K562 (cell line): ENCODE results near the gene FRAT1. TPM values are rescaled to one million over a fixed set of nuclear protein-coding genes. Genes with fewer than 3 reads are reported as not detected.

Experiments
- ATAC-seq: fragments of 200-7000 bp; cut with Tn5 transposase; 3 replicates; pipeline ENCODE4 v1.9.1; 2020; ENCODE audit warnings: moderate library complexity
- BruUV-seq: library from RNA; stranded (reverse); fragments of 400-500 nt; replicated peaks from 2 replicates; lab custom pipeline; 2021; lab: Mats Ljungman, UMichigan
- CTCF ChIA-PET: fragments of 300-600 bp; formaldehyde crosslinking; extraction: SDS; loops from one replicate; lab custom pipeline; 2021; ENCODE audit warnings: low intra/inter-chr PET ratio; lab: Yijun Ruan, JAX
- POLR2A ChIA-PET: fragments of 300-600, 350-650 bp; sonication (Branson Sonifier 250); formaldehyde crosslinking; extraction: SDS; loops from one replicate; lab custom pipeline; 2021; ENCODE audit warnings: antibody characterized with exemption, inconsistent platforms; lab: Yijun Ruan, JAX
- DNase-seq, 4 experiments: peaks; one replicate each; pipeline versions ENCODE4 v3.0.0 to v3.0.0-alpha.2; 2011 to 2018; ENCODE audit warnings: low spot score in 3 of 4, mixed read lengths in 3 of 4; ENCODE audit errors: extremely low read depth in 1 of 4
- FAIRE-seq: peaks from 2 replicates; lab custom pipeline; 2011; peaks lifted over from hg19 to GRCh38; lab: Jason Lieb, UNC
- H2AFZ ChIP-seq: 2 replicates; pipeline ENCODE4 v1.6.0; 2011; ENCODE audit warnings: low read depth, low read length, control low read depth, inconsistent platforms
- H3K27ac ChIP-seq: fragments of 200-600 bp; 3 replicates; pipeline ENCODE4 v1.8.0; 2011; ENCODE audit warnings: low read depth, mild to moderate bottlenecking, control low read depth, inconsistent platforms, low read length, moderate library complexity, mixed read lengths; ENCODE audit errors: extremely low read depth
- H3K27me3 ChIP-seq, 2 experiments: fragments of 300-600 bp in 1 of 2; 2 replicates in 1 of 2; 3 replicates in 1 of 2; pipeline versions ENCODE4 v1.6.0 to v1.8.0; 2011; ENCODE audit warnings: inconsistent platforms in 2 of 2, low read length in 2 of 2, mild to moderate bottlenecking in 1 of 2, mixed read lengths in 1 of 2, moderate library complexity in 1 of 2; ENCODE audit not compliant: control insufficient read depth in 2 of 2, insufficient read depth in 2 of 2
- H3K36me3 ChIP-seq: fragments of 300-600 bp; 3 replicates; pipeline ENCODE4 v1.8.0; 2011; ENCODE audit warnings: mild to moderate bottlenecking, low read length, inconsistent platforms; ENCODE audit not compliant: control insufficient read depth, insufficient read depth
- H3K4me1 ChIP-seq, 2 experiments: fragments of 200-600 bp in 1 of 2; replicated peaks in 1 of 2; 2 replicates in 1 of 2; 3 replicates in 1 of 2; pipeline versions ENCODE4 v1.5.1 to v1.8.0; 2011; ENCODE audit warnings: inconsistent platforms in 2 of 2, low read length in 2 of 2, mild to moderate bottlenecking in 1 of 2, mixed read lengths in 1 of 2, moderate library complexity in 1 of 2; ENCODE audit not compliant: control insufficient read depth in 2 of 2, insufficient read depth in 2 of 2
- H3K4me2 ChIP-seq: 2 replicates; pipeline ENCODE4 v1.6.1; 2011; ENCODE audit warnings: low read length, control low read depth, inconsistent platforms, mixed read lengths; ENCODE audit not compliant: insufficient read depth
- H3K4me3 ChIP-seq: fragments of 200-600 bp; sonication (generic), shearing (Covaris generic); 2 replicates; pipeline ENCODE4 v1.5.1; 2016; ENCODE audit warnings: control low read depth, inconsistent platforms
- H3K79me2 ChIP-seq: fragments of 200-600 bp; 3 replicates; pipeline ENCODE4 v1.8.0; 2011; ENCODE audit warnings: low read length, inconsistent platforms; ENCODE audit not compliant: control insufficient read depth, insufficient read depth
- H3K9ac ChIP-seq, 2 experiments: 2 replicates each; pipeline versions ENCODE4 v1.6.0 to v1.6.1; 2011; ENCODE audit warnings: low read depth in 2 of 2, low read length in 2 of 2, control low read depth in 1 of 2, inconsistent platforms in 1 of 2, mild to moderate bottlenecking in 1 of 2, mixed read lengths in 1 of 2; ENCODE audit not compliant: insufficient read depth in 1 of 2
- H3K9me1 ChIP-seq: one replicate; pipeline ENCODE4 v1.6.0; 2011; ENCODE audit warnings: inconsistent platforms, mild to moderate bottlenecking, low read length, moderate library complexity; ENCODE audit not compliant: control insufficient read depth, insufficient read depth
- H3K9me3 ChIP-seq: replicated peaks from 2 replicates; pipeline ENCODE4 v1.5.1; 2011; ENCODE audit warnings: low read depth, low read length, inconsistent platforms; ENCODE audit not compliant: control insufficient read depth, insufficient read depth
- H4K20me1 ChIP-seq: replicated peaks from 2 replicates; pipeline ENCODE4 v1.6.1; 2011; ENCODE audit warnings: low read length, inconsistent platforms, mixed read lengths; ENCODE audit not compliant: control insufficient read depth, insufficient read depth
- BCOR ChIP-seq: fragments of 450-650 bp; IDR thresholded peaks from 2 replicates; pipeline ENCODE4 v1.6.1; 2016
- C11orf30 ChIP-seq: fragments of 450-650 bp; IDR thresholded peaks from 2 replicates; pipeline ENCODE4 v1.6.1; 2016; ENCODE audit warnings: low read depth, mild to moderate bottlenecking
- CREB1 ChIP-seq, 2 experiments: sonication (generic) in 1 of 2; formaldehyde crosslinking in 1 of 2; IDR thresholded peaks; 2 replicates each; pipeline versions ENCODE4 v1.6.1 to v1.8.0; 2012 to 2022; ENCODE audit warnings: inconsistent platforms in 1 of 2, mild to moderate bottlenecking in 1 of 2, missing genetic modification reagents in 1 of 2, moderate library complexity in 1 of 2
- E2F3 ChIP-seq: fragments of 250-450 bp; sonication (Bioruptor Pico); IDR thresholded peaks from 2 replicates; pipeline ENCODE4 v1.4.0; 2020; ENCODE audit warnings: mild to moderate bottlenecking
- EGR1 ChIP-seq: fragments of 450-650 bp; conservative IDR thresholded peaks from 2 replicates; pipeline ENCODE4 v1.6.1; 2017; ENCODE audit warnings: mild to moderate bottlenecking
- GTF2E2 ChIP-seq: fragments of 200-800 bp; sonication (Bioruptor generic); IDR thresholded peaks from 2 replicates; pipeline ENCODE4 v1.6.1; 2016; ENCODE audit warnings: missing genetic modification characterization, missing compliant biosample characterization
- HMG20A ChIP-seq: fragments of 450-650 bp; formaldehyde crosslinking; conservative IDR thresholded peaks from 2 replicates; pipeline ENCODE4 v1.4.0; 2020; ENCODE audit warnings: mild to moderate bottlenecking, mixed read lengths
- HNRNPLL ChIP-seq: fragments of 200-400 bp; formaldehyde crosslinking; IDR thresholded peaks from 2 replicates; pipeline ENCODE4 v1.6.1; 2017; ENCODE audit warnings: low read length, low read depth, mild to moderate bottlenecking; ENCODE audit not compliant: poor library complexity, severe bottlenecking
- MCM7 ChIP-seq, 2 experiments: fragments of 450-650 bp; IDR thresholded peaks; 2 replicates each; pipeline ENCODE4 v1.6.1; 2016 to 2018
- MIER1 ChIP-seq: fragments of 450-650 bp; IDR thresholded peaks from 2 replicates; pipeline ENCODE4 v1.6.1; 2016; ENCODE audit warnings: antibody characterized with exemption, mild to moderate bottlenecking, low read depth
- NFATC3 ChIP-seq: fragments of 450-650 bp; IDR thresholded peaks from 2 replicates; pipeline ENCODE4 v1.6.1; 2017; ENCODE audit warnings: mild to moderate bottlenecking
- PTRF ChIP-seq: fragments of 450-650 bp; IDR thresholded peaks from 2 replicates; pipeline ENCODE4 v1.6.1; 2016; ENCODE audit warnings: mild to moderate bottlenecking, missing genetic modification characterization, missing compliant biosample characterization
- SNIP1 ChIP-seq: fragments of 450-650 bp; IDR thresholded peaks from 2 replicates; pipeline ENCODE4 v1.7.1; 2017; ENCODE audit warnings: low read depth, mild to moderate bottlenecking
- ZNF12 ChIP-seq: sonication (generic); formaldehyde crosslinking; IDR thresholded peaks from 2 replicates; pipeline ENCODE4 v1.4.0; 2020; ENCODE audit warnings: mild to moderate bottlenecking, missing genetic modification reagents
- ZNF431 ChIP-seq: sonication (generic); formaldehyde crosslinking; IDR thresholded peaks from 2 replicates; pipeline ENCODE4 v1.8.0; 2022; ENCODE audit warnings: mild to moderate bottlenecking, missing genetic modification reagents
- WGBS: fragments of 100-300 bp; shearing (Covaris generic); methylation state at CpG from one replicate; pipeline ENCODE4 v1.1.6; 2016; ENCODE audit warnings: low coverage, mixed read lengths; ENCODE audit not compliant: insufficient coverage; ENCODE audit errors: missing lambda C conversion rate; 5-methylcytosine and 5-hydroxymethylcytosine counted together
- in situ Hi-C: fragments of 300-500 bp; cut with MboI; formaldehyde crosslinking; loops from 4 replicates; pipeline ENCODE4 v1.15.0; 2018; ENCODE audit warnings: inconsistent platforms, mixed read lengths
- intact Hi-C: fragments of 100-400 bp; cut with micrococcal nuclease; formaldehyde crosslinking; loops from 2 replicates; pipeline ENCODE4 v1.14.2; 2022
- polyA plus RNA-seq, 8 experiments: library from polyadenylated mRNA; depleted of rRNA in 4 of 8; stranded (reverse) in 5 of 8; unstranded in 3 of 8; fragments of >200 nt; fragmentation: Nextera tagmentation in 2 of 8; fragmentation: Illumina TruSeq in 1 of 8; extraction: Ambion mirVana in 2 of 8; extraction: Trizol in 1 of 8; gene quantifications; 2 replicates each; pipeline versions ENCODE4 v1.2.1 to v1.2.3, GENCODE V29; 2011 to 2014; ENCODE audit warnings: inconsistent platforms in 1 of 8, missing spikeins in 1 of 8
- total RNA-seq, 7 experiments: library from RNA; depleted of rRNA in 6 of 7; stranded (reverse); fragments of >200 nt in 6 of 7; fragmentation: Illumina TruSeq in 2 of 7; extraction: Trizol in 2 of 7; gene quantifications; 2 replicates each; pipeline versions ENCODE4 v1.2.1 to v1.2.3, GENCODE V29; 2011 to 2021; ENCODE audit warnings: low replicate concordance in 1 of 7
- TF ChIP-seq, protein P1 (sequence below): fragments of 450-650 bp; formaldehyde crosslinking; conservative IDR thresholded peaks from 2 replicates; pipeline ENCODE4 v1.4.0; 2022; ENCODE audit warnings: mild to moderate bottlenecking, missing genetic modification characterization
- TF ChIP-seq, protein P2 (sequence below): fragments of 450-650 bp; formaldehyde crosslinking; IDR thresholded peaks from 2 replicates; pipeline ENCODE4 v1.4.0; 2020; ENCODE audit warnings: mild to moderate bottlenecking, moderate library complexity
- TF ChIP-seq, protein P3 (sequence below): fragments of 250-450 bp; sonication (Bioruptor Pico); IDR thresholded peaks from 2 replicates; pipeline ENCODE4 v1.8.0; 2022; ENCODE audit warnings: moderate library complexity, mild to moderate bottlenecking, inconsistent platforms
- TF ChIP-seq, protein P4 (sequence below): fragments of 250-450 bp; sonication (Bioruptor Pico); IDR thresholded peaks from 2 replicates; pipeline ENCODE4 v1.8.0; 2022; ENCODE audit warnings: moderate library complexity, mild to moderate bottlenecking, inconsistent platforms

Gene FRAT1
- total and polyA plus RNA-seq, 9 of the 15 experiments (the other 6 are each of a cell fraction or from before 2014, with no cell fraction given): 0.11 to 4.6 (median 1.4) TPM

DNA sequence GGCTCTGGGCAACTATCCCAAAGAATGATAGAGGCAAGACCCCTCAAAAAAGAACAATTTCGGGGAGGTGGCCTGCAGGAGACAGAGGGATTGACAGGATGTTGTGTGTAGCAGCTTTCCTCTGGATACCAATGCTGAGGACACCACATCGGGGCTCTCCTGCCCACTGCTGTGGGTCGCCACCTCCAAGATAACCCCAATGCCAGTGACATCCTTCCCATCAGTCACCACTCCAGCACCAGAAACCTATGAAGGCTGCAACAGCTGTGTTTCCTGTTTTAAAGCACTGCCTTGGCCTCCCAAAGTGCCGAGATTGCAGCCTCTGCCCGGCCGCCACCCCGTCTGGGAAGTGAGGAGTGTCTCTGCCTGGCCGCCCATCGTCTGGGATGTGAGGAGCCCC lies 44.2 kb upstream of the FRAT1 start:
- POLR2A ChIA-PET: interaction anchor here (0.6 kb wide), 2 partner anchors 9 to 84 kb away, joined by 4 to 5 read pairs; no protein-coding TSS in a partner anchor
- Histone ChIP-seq H3K4me1 (peaks cover 4 to 8% of the 10 kb centered on the region in 2 experiments; a peak in 4 of 5 replicates), H3K9me1 (no peaks in the 10 kb centered on the region), H3K27me3 (no peaks in the 10 kb centered on the region), H3K4me2 (no peak overlapping the region), H3K9ac (no peak overlapping the region)
- no peak for FAIRE-seq
- TF ChIP-seq ZNF12 (CRISPR knock-in tag) (no peak), E2F3 (CRISPR knock-in tag) (no peak), MCM7 (IDR thresholded peaks at IDR 0.05) (no peak), NFATC3 (no peak), CREB1 (IDR thresholded peaks at IDR 0.05) (no peak), CREB1 (CRISPR knock-in tag; IDR thresholded peaks at IDR 0.05) (no peak), MIER1 (no peak), HMG20A (CRISPR knock-in tag) (no peak), HNRNPLL (no peak), ZNF431 (CRISPR knock-in tag) (no peak), GTF2E2 (no peak), C11orf30 (no peak), SNIP1 (no peak), BCOR (no peak), EGR1 (no peak), PTRF (tag) (no peak)
- TF ChIP-seq, protein P1, sequence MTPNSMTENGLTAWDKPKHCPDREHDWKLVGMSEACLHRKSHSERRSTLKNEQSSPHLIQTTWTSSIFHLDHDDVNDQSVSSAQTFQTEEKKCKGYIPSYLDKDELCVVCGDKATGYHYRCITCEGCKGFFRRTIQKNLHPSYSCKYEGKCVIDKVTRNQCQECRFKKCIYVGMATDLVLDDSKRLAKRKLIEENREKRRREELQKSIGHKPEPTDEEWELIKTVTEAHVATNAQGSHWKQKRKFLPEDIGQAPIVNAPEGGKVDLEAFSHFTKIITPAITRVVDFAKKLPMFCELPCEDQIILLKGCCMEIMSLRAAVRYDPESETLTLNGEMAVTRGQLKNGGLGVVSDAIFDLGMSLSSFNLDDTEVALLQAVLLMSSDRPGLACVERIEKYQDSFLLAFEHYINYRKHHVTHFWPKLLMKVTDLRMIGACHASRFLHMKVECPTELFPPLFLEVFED (CRISPR knock-in tag): no peak
- TF ChIP-seq, protein P2, sequence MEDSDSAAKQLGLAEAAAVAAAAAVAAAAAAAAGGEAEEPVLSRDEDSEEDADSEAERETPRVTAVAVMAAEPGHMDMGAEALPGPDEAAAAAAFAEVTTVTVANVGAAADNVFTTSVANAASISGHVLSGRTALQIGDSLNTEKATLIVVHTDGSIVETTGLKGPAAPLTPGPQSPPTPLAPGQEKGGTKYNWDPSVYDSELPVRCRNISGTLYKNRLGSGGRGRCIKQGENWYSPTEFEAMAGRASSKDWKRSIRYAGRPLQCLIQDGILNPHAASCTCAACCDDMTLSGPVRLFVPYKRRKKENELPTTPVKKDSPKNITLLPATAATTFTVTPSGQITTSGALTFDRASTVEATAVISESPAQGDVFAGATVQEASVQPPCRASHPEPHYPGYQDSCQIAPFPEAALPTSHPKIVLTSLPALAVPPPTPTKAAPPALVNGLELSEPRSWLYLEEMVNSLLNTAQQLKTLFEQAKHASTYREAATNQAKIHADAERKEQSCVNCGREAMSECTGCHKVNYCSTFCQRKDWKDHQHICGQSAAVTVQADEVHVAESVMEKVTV (CRISPR knock-in tag): no peak
- TF ChIP-seq, protein P3, sequence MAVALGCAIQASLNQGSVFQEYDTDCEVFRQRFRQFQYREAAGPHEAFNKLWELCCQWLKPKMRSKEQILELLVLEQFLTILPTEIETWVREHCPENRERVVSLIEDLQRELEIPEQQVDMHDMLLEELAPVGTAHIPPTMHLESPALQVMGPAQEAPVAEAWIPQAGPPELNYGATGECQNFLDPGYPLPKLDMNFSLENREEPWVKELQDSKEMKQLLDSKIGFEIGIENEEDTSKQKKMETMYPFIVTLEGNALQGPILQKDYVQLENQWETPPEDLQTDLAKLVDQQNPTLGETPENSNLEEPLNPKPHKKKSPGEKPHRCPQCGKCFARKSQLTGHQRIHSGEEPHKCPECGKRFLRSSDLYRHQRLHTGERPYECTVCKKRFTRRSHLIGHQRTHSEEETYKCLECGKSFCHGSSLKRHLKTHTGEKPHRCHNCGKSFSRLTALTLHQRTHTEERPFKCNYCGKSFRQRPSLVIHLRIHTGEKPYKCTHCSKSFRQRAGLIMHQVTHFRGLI (CRISPR knock-in tag): no peak
- TF ChIP-seq, protein P4, sequence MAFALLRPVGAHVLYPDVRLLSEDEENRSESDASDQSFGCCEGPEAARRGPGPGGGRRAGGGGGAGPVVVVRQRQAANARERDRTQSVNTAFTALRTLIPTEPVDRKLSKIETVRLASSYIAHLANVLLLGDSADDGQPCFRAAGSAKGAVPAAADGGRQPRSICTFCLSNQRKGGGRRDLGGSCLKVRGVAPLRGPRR: no peak
- TF ChIP-seq, all 486 proteins: peak for 0
- 61% methylated on average over 3 of the region's 9 CpGs for WGBS
- intact Hi-C loops: no loop called here
- DNase-seq (no peak), ATAC-seq (no peak)
- no peak overlapping the region for H2AFZ ChIP-seq
- H3K36me3 ChIP-seq: no peaks in the 10 kb centered on the region
- no peaks in the 10 kb centered on the region for H4K20me1 ChIP-seq
- no peak overlapping the region for H3K4me3 ChIP-seq
- BruUV-seq: no TSS peak
- CTCF ChIA-PET: no interaction called here
- H3K9me3 ChIP-seq: peaks cover 3% of the 10 kb centered on the region
- peaks cover 47% of the 10 kb centered on the region for H3K79me2 ChIP-seq
- in situ Hi-C loops: no loop called here
- no peak overlapping the region for H3K27ac ChIP-seq
